Measurements from ENCODE around the gene MPP1.

GRCh38 chrX:154742613-154743012, 62.7 kb downstream of the MPP1 start:
- TF ChIP-seq EP300 (IDR thresholded peaks at IDR 0.05; ENCODE audit: borderline replicate concordance in 1 of 2, low read depth in 1 of 2, low read length in 1 of 2): no peak
- no peak for TF ChIP-seq RAD21 (IDR thresholded peaks at IDR 0.05; ENCODE audit: low read length)
- TF ChIP-seq CTCF (IDR thresholded peaks at IDR 0.05): no peak
- TF ChIP-seq TAF1 (IDR thresholded peaks at IDR 0.05; ENCODE audit: borderline replicate concordance, low read depth, low read length): no peak
- no peak for TF ChIP-seq EZH2phosphoT487 (IDR thresholded peaks at IDR 0.05; ENCODE audit: borderline replicate concordance, low read depth)
- TF ChIP-seq RCOR1 (IDR thresholded peaks at IDR 0.05; ENCODE audit: low read length): no peak
- no peak for TF ChIP-seq USF2 (IDR thresholded peaks at IDR 0.05; ENCODE audit: borderline replicate concordance, low read depth, low read length)

All from SK-N-SH (cell line).